Mesenchymal stem cell (in vitro differentiated cells and primary cell): ENCODE measurements around the gene CDK10.

Experiments used
- DNase-seq: peaks from one replicate; pipeline ENCODE4 v3.0.0-alpha.2; 2013
- H2AFZ ChIP-seq: one replicate; pipeline ENCODE4 v1.6.1; 2013; ENCODE audit warnings: low read depth, mild to moderate bottlenecking, control low read depth, inconsistent platforms, low read length, moderate library complexity
- H2AK5ac ChIP-seq: 2 replicates; pipeline ENCODE4 v1.6.1; 2013; ENCODE audit warnings: low read length, moderate library complexity, mild to moderate bottlenecking, inconsistent platforms; ENCODE audit not compliant: severe bottlenecking
- H2BK120ac ChIP-seq: one replicate; pipeline ENCODE4 v1.6.1; 2013; ENCODE audit warnings: low read depth, mild to moderate bottlenecking, inconsistent platforms, low read length, moderate library complexity
- H2BK12ac ChIP-seq, 2 experiments: one replicate each; pipeline ENCODE4 v1.6.1; 2013; ENCODE audit warnings: inconsistent platforms in 2 of 2, low read length in 2 of 2, mild to moderate bottlenecking in 2 of 2, moderate library complexity in 2 of 2, control low read depth in 1 of 2
- H2BK15ac ChIP-seq: one replicate; pipeline ENCODE4 v1.6.1; 2013; ENCODE audit warnings: mild to moderate bottlenecking, low read depth, inconsistent platforms; ENCODE audit not compliant: poor library complexity, severe bottlenecking
- H2BK5ac ChIP-seq: 2 replicates; pipeline ENCODE4 v1.6.1; 2013; ENCODE audit warnings: low read depth, mild to moderate bottlenecking, low read length, control low read depth, inconsistent platforms; ENCODE audit not compliant: poor library complexity, severe bottlenecking
- H3K14ac ChIP-seq, 2 experiments: one replicate each; pipeline ENCODE4 v1.6.1; 2013; ENCODE audit warnings: inconsistent platforms in 2 of 2, low read length in 2 of 2, control low read depth in 1 of 2, mild to moderate bottlenecking in 1 of 2, moderate library complexity in 1 of 2
- H3K18ac ChIP-seq, 2 experiments: one replicate each; pipeline ENCODE4 v1.6.1; 2013; ENCODE audit warnings: inconsistent platforms in 2 of 2, low read length in 2 of 2, control low read depth in 1 of 2, low read depth in 1 of 2, mild to moderate bottlenecking in 1 of 2
- H3K23ac ChIP-seq, 2 experiments: one replicate each; pipeline ENCODE4 v1.6.1; 2013; ENCODE audit warnings: inconsistent platforms in 2 of 2, low read length in 2 of 2, mild to moderate bottlenecking in 2 of 2, moderate library complexity in 2 of 2, control low read depth in 1 of 2
- H3K27ac ChIP-seq: 2 replicates; pipeline ENCODE4 v1.5.1; 2013; ENCODE audit warnings: mild to moderate bottlenecking, moderate library complexity, low read length, control low read depth, inconsistent platforms; ENCODE audit not compliant: poor library complexity, severe bottlenecking
- H3K27me3 ChIP-seq, 2 experiments: 2 replicates each; pipeline versions ENCODE4 v1.6.1 to v1.7.0; 2013; ENCODE audit warnings: low read length in 2 of 2, mild to moderate bottlenecking in 2 of 2, moderate library complexity in 2 of 2, control low read depth in 1 of 2, inconsistent platforms in 1 of 2; ENCODE audit not compliant: control insufficient read depth in 1 of 2, insufficient read depth in 1 of 2
- H3K36me3 ChIP-seq, 2 experiments: 2 replicates each; pipeline versions ENCODE4 v1.6.1 to v1.7.0; 2013; ENCODE audit warnings: low read length in 2 of 2, control low read depth in 1 of 2, inconsistent platforms in 1 of 2, low read depth in 1 of 2, mild to moderate bottlenecking in 1 of 2; ENCODE audit not compliant: insufficient read depth in 2 of 2, control insufficient read depth in 1 of 2
- H3K4ac ChIP-seq, 2 experiments: one replicate each; pipeline ENCODE4 v1.6.1; 2013; ENCODE audit warnings: inconsistent platforms in 2 of 2, low read length in 2 of 2, mild to moderate bottlenecking in 2 of 2, moderate library complexity in 2 of 2, control low read depth in 1 of 2, low read depth in 1 of 2
- H3K4me1 ChIP-seq: 2 replicates; pipeline ENCODE4 v1.6.1; 2013; ENCODE audit warnings: low read depth, low read length, control low read depth; ENCODE audit not compliant: control insufficient read depth, insufficient read depth
- H3K4me2 ChIP-seq: 2 replicates; pipeline ENCODE4 v1.6.1; 2013; ENCODE audit warnings: low read length, mild to moderate bottlenecking, inconsistent platforms; ENCODE audit not compliant: poor library complexity, severe bottlenecking
- H3K4me3 ChIP-seq, 2 experiments: 2 replicates each; pipeline versions ENCODE4 v1.5.1 to v1.7.0; 2013; ENCODE audit warnings: low read length in 2 of 2, mild to moderate bottlenecking in 2 of 2, control low read depth in 1 of 2, low read depth in 1 of 2; ENCODE audit not compliant: insufficient read depth in 1 of 2
- H3K79me1 ChIP-seq: replicated peaks from 2 replicates; pipeline ENCODE4 v1.6.1; 2013; ENCODE audit warnings: mild to moderate bottlenecking, control low read depth, low read length, inconsistent platforms; ENCODE audit not compliant: poor library complexity, severe bottlenecking
- H3K9ac ChIP-seq: 2 replicates; pipeline ENCODE4 v1.7.0; 2013; ENCODE audit warnings: mild to moderate bottlenecking, low read length, moderate library complexity
- H3K9me3 ChIP-seq: 2 replicates; pipeline ENCODE4 v1.7.0; 2013; ENCODE audit warnings: mild to moderate bottlenecking, low read length; ENCODE audit not compliant: control insufficient read depth
- H4K8ac ChIP-seq: one replicate; pipeline ENCODE4 v1.6.1; 2013; ENCODE audit warnings: inconsistent platforms, mild to moderate bottlenecking, low read length, moderate library complexity
- H4K91ac ChIP-seq: one replicate; pipeline ENCODE4 v1.6.1; 2013; ENCODE audit warnings: mild to moderate bottlenecking, low read length, inconsistent platforms
- WGBS: methylation state at CpG from one replicate; pipeline ENCODE4 v1.1.7; 2013; ENCODE audit warnings: mixed read lengths; 5-methylcytosine and 5-hydroxymethylcytosine counted together

CDK10 gene

GRCh38 chr16:89706518-89707260, 20.2 kb downstream of the CDK10 start:
- H3K4me1 ChIP-seq = peaks cover 22% of the 10 kb centered on the region
- H3K14ac ChIP-seq = no peak overlapping the region
- H4K8ac ChIP-seq = no peak overlapping the region
- no peaks in the 10 kb centered on the region for H3K9me3 ChIP-seq
- H4K91ac ChIP-seq = no peak overlapping the region
- no peak overlapping the region for H2AFZ ChIP-seq
- peaks cover 19 to 43% of the 10 kb centered on the region in 2 experiments for H3K36me3 ChIP-seq
- peaks cover 0 to 13% of the 10 kb centered on the region in 2 experiments for H3K27me3 ChIP-seq
- no peak overlapping the region for H3K4ac ChIP-seq
- peak overlapping the region in 1 of 2 experiments; percentile 67 for H3K4me3 ChIP-seq
- no peak overlapping the region for H3K4me2 ChIP-seq
- no peak overlapping the region for H2BK5ac ChIP-seq
- H3K23ac ChIP-seq = no peak overlapping the region
- H3K79me1 ChIP-seq = no peaks in the 10 kb centered on the region
- H3K27ac ChIP-seq = no peak overlapping the region
- DNase-seq = no peak
- H2BK15ac ChIP-seq = no peak overlapping the region
- H3K9ac ChIP-seq = peak overlapping the region; percentile 59
- no peak overlapping the region for H3K18ac ChIP-seq
- no peak overlapping the region for H2BK120ac ChIP-seq
- no peak overlapping the region for H2AK5ac ChIP-seq
- H2BK12ac ChIP-seq = no peak overlapping the region
- WGBS = 92% methylated on average over 14 of the region's 14 CpGs

DNA sequence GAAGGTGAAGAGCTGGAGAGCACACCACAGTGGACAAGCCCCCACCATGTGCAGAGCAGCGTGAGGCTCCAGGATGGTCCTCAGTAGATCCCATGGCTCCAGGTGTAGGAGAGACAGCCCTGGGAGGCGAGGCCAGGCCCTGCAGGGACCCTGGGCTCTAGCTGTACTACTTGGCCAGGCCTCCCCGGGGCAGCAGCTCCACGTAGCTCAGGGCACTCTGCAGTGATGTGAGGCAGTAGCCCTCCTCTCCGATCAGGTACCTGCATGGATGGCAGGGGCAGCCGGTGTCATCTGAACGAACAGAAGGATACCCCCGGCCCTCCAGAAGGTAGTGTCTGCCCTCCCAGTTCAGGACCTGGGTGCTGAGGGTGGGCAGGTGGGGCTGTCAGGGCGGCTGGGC, 21.2 kb downstream of the CDK10 start:
- peaks cover 2% of the 10 kb centered on the region for H3K79me1 ChIP-seq
- DNase-seq = no peak
- H3K23ac ChIP-seq = no peak overlapping the region
- peak overlapping the region in 1 of 2 experiments; percentile 22 for H3K4me3 ChIP-seq
- no peak overlapping the region for H3K4me2 ChIP-seq
- no peak overlapping the region for H4K8ac ChIP-seq
- peaks cover 27% of the 10 kb centered on the region for H3K4me1 ChIP-seq
- no peak overlapping the region for H3K9ac ChIP-seq
- WGBS = 89% methylated on average over 9 of the region's 9 CpGs
- H2AK5ac ChIP-seq = no peak overlapping the region
- H4K91ac ChIP-seq = no peak overlapping the region
- H3K36me3 ChIP-seq = peaks cover 19 to 43% of the 10 kb centered on the region in 2 experiments
- H2BK120ac ChIP-seq = no peak overlapping the region
- H3K18ac ChIP-seq = no peak overlapping the region
- no peak overlapping the region for H3K4ac ChIP-seq
- H2AFZ ChIP-seq = no peak overlapping the region
- H3K27ac ChIP-seq = no peak overlapping the region
- no peaks in the 10 kb centered on the region for H3K9me3 ChIP-seq
- H2BK12ac ChIP-seq = no peak overlapping the region
- no peak overlapping the region for H2BK15ac ChIP-seq
- no peak overlapping the region for H3K14ac ChIP-seq
- peaks cover 0 to 7% of the 10 kb centered on the region in 2 experiments for H3K27me3 ChIP-seq
- H2BK5ac ChIP-seq = no peak overlapping the region

GRCh38 chr16:89708481-89708931, 22.0 kb downstream of the CDK10 start:
- Histone ChIP-seq H2BK15ac (no peak overlapping the region), H3K79me1 (peaks cover 2% of the 10 kb centered on the region), H3K9ac (no peak overlapping the region), H3K27me3 (peaks cover 0 to 4% of the 10 kb centered on the region in 2 experiments), H3K23ac (no peak overlapping the region), H3K9me3 (no peaks in the 10 kb centered on the region), H3K4me2 (no peak overlapping the region), H2BK12ac (no peak overlapping the region), H3K4ac (no peak overlapping the region), H3K4me1 (peaks cover 27% of the 10 kb centered on the region), H2BK120ac (no peak overlapping the region), H4K8ac (no peak overlapping the region), H3K27ac (no peak overlapping the region), H3K36me3 (peaks cover 19 to 43% of the 10 kb centered on the region in 2 experiments), H2BK5ac (no peak overlapping the region), H2AFZ (no peak overlapping the region), H4K91ac (peak overlapping the region; percentile 4), H2AK5ac (no peak overlapping the region), H3K4me3 (no peak overlapping the region), H3K14ac (no peak overlapping the region), H3K18ac (no peak overlapping the region)
- no peak for DNase-seq
- WGBS = 93% methylated on average over 19 of the region's 19 CpGs

GRCh38 chr16:89709166-89709565, 22.7 kb downstream of the CDK10 start:
- Histone ChIP-seq H2BK12ac (no peak overlapping the region), H2BK15ac (no peak overlapping the region), H3K4me3 (no peak overlapping the region), H3K4me1 (peaks cover 27% of the 10 kb centered on the region), H3K14ac (no peak overlapping the region), H3K18ac (no peak overlapping the region), H4K91ac (no peak overlapping the region), H4K8ac (no peak overlapping the region), H3K9ac (no peak overlapping the region), H3K4me2 (no peak overlapping the region), H2AFZ (no peak overlapping the region), H3K36me3 (peaks cover 19 to 43% of the 10 kb centered on the region in 2 experiments), H2BK120ac (no peak overlapping the region), H3K79me1 (peaks cover 2% of the 10 kb centered on the region), H3K23ac (no peak overlapping the region), H2BK5ac (no peak overlapping the region), H3K27ac (no peak overlapping the region), H2AK5ac (no peak overlapping the region), H3K9me3 (no peaks in the 10 kb centered on the region), H3K4ac (no peak overlapping the region), H3K27me3 (peaks cover 0 to 3% of the 10 kb centered on the region in 2 experiments)
- WGBS = 90% methylated on average over 10 of the region's 10 CpGs
- DNase-seq = no peak
